K562 (cell line): ENCODE results near the gene CARMIL1. TPM values are rescaled to one million over a fixed set of nuclear protein-coding genes. Genes with fewer than 3 reads are reported as not detected.

Experiments
- ATAC-seq: fragments of 200-7000 bp; cut with Tn5 transposase; 3 replicates; pipeline ENCODE4 v1.9.1; 2020; ENCODE audit warnings: moderate library complexity
- BruUV-seq: library from RNA; stranded (reverse); fragments of 400-500 nt; replicated peaks from 2 replicates; lab custom pipeline; 2021; lab: Mats Ljungman, UMichigan
- CTCF ChIA-PET: fragments of 300-600 bp; formaldehyde crosslinking; extraction: SDS; loops from one replicate; lab custom pipeline; 2021; ENCODE audit warnings: low intra/inter-chr PET ratio; lab: Yijun Ruan, JAX
- POLR2A ChIA-PET: fragments of 300-600, 350-650 bp; sonication (Branson Sonifier 250); formaldehyde crosslinking; extraction: SDS; loops from one replicate; lab custom pipeline; 2021; ENCODE audit warnings: antibody characterized with exemption, inconsistent platforms; lab: Yijun Ruan, JAX
- DNase-seq, 4 experiments: peaks; one replicate each; pipeline versions ENCODE4 v3.0.0 to v3.0.0-alpha.2; 2011 to 2018; ENCODE audit warnings: low spot score in 3 of 4, mixed read lengths in 3 of 4; ENCODE audit errors: extremely low read depth in 1 of 4
- FAIRE-seq: peaks from 2 replicates; lab custom pipeline; 2011; peaks lifted over from hg19 to GRCh38; lab: Jason Lieb, UNC
- H2AFZ ChIP-seq: 2 replicates; pipeline ENCODE4 v1.6.0; 2011; ENCODE audit warnings: low read depth, low read length, control low read depth, inconsistent platforms
- H3K27ac ChIP-seq: fragments of 200-600 bp; 3 replicates; pipeline ENCODE4 v1.8.0; 2011; ENCODE audit warnings: low read depth, mild to moderate bottlenecking, control low read depth, inconsistent platforms, low read length, moderate library complexity, mixed read lengths; ENCODE audit errors: extremely low read depth
- H3K27me3 ChIP-seq, 2 experiments: fragments of 300-600 bp in 1 of 2; 2 replicates in 1 of 2; 3 replicates in 1 of 2; pipeline versions ENCODE4 v1.6.0 to v1.8.0; 2011; ENCODE audit warnings: inconsistent platforms in 2 of 2, low read length in 2 of 2, mild to moderate bottlenecking in 1 of 2, mixed read lengths in 1 of 2, moderate library complexity in 1 of 2; ENCODE audit not compliant: control insufficient read depth in 2 of 2, insufficient read depth in 2 of 2
- H3K36me3 ChIP-seq: fragments of 300-600 bp; 3 replicates; pipeline ENCODE4 v1.8.0; 2011; ENCODE audit warnings: mild to moderate bottlenecking, low read length, inconsistent platforms; ENCODE audit not compliant: control insufficient read depth, insufficient read depth
- H3K4me1 ChIP-seq, 2 experiments: fragments of 200-600 bp in 1 of 2; replicated peaks in 1 of 2; 2 replicates in 1 of 2; 3 replicates in 1 of 2; pipeline versions ENCODE4 v1.5.1 to v1.8.0; 2011; ENCODE audit warnings: inconsistent platforms in 2 of 2, low read length in 2 of 2, mild to moderate bottlenecking in 1 of 2, mixed read lengths in 1 of 2, moderate library complexity in 1 of 2; ENCODE audit not compliant: control insufficient read depth in 2 of 2, insufficient read depth in 2 of 2
- H3K4me2 ChIP-seq: 2 replicates; pipeline ENCODE4 v1.6.1; 2011; ENCODE audit warnings: low read length, control low read depth, inconsistent platforms, mixed read lengths; ENCODE audit not compliant: insufficient read depth
- H3K4me3 ChIP-seq: fragments of 200-600 bp; sonication (generic), shearing (Covaris generic); 2 replicates; pipeline ENCODE4 v1.5.1; 2016; ENCODE audit warnings: control low read depth, inconsistent platforms
- H3K79me2 ChIP-seq: fragments of 200-600 bp; 3 replicates; pipeline ENCODE4 v1.8.0; 2011; ENCODE audit warnings: low read length, inconsistent platforms; ENCODE audit not compliant: control insufficient read depth, insufficient read depth
- H3K9ac ChIP-seq, 2 experiments: 2 replicates each; pipeline versions ENCODE4 v1.6.0 to v1.6.1; 2011; ENCODE audit warnings: low read depth in 2 of 2, low read length in 2 of 2, control low read depth in 1 of 2, inconsistent platforms in 1 of 2, mild to moderate bottlenecking in 1 of 2, mixed read lengths in 1 of 2; ENCODE audit not compliant: insufficient read depth in 1 of 2
- H3K9me1 ChIP-seq: one replicate; pipeline ENCODE4 v1.6.0; 2011; ENCODE audit warnings: inconsistent platforms, mild to moderate bottlenecking, low read length, moderate library complexity; ENCODE audit not compliant: control insufficient read depth, insufficient read depth
- H3K9me3 ChIP-seq: replicated peaks from 2 replicates; pipeline ENCODE4 v1.5.1; 2011; ENCODE audit warnings: low read depth, low read length, inconsistent platforms; ENCODE audit not compliant: control insufficient read depth, insufficient read depth
- H4K20me1 ChIP-seq: replicated peaks from 2 replicates; pipeline ENCODE4 v1.6.1; 2011; ENCODE audit warnings: low read length, inconsistent platforms, mixed read lengths; ENCODE audit not compliant: control insufficient read depth, insufficient read depth
- BCL6 ChIP-seq: fragments of 250-450 bp; sonication (Bioruptor Pico); IDR thresholded peaks from 2 replicates; pipeline ENCODE4 v1.4.0; 2020
- EHMT2 ChIP-seq: fragments of 450-650 bp; IDR thresholded peaks from 2 replicates; pipeline ENCODE4 v1.6.1; 2018; ENCODE audit warnings: antibody characterized with exemption
- FOXJ3 ChIP-seq: sonication (generic); formaldehyde crosslinking; IDR thresholded peaks from 2 replicates; pipeline ENCODE4 v1.4.0; 2020; ENCODE audit warnings: mild to moderate bottlenecking, missing genetic modification reagents
- ID3 ChIP-seq, 2 experiments: fragments of 250-450 bp in 1 of 2; fragments of 450-650 bp in 1 of 2; sonication (Bioruptor Pico) in 1 of 2; IDR thresholded peaks; 2 replicates each; pipeline versions ENCODE4 v1.6.1 to v1.8.0; 2016 to 2021; ENCODE audit warnings: mild to moderate bottlenecking in 2 of 2, moderate library complexity in 2 of 2, missing compliant biosample characterization in 1 of 2, missing genetic modification characterization in 1 of 2
- PRDM10 ChIP-seq: fragments of 450-650 bp; IDR thresholded peaks from 2 replicates; pipeline ENCODE4 v1.6.1; 2018; ENCODE audit not compliant: partially characterized antibody
- RBM14 ChIP-seq: fragments of 200-400 bp; formaldehyde crosslinking; IDR thresholded peaks from 2 replicates; pipeline ENCODE4 v1.6.1; 2018; ENCODE audit warnings: low read depth, mild to moderate bottlenecking, low read length, moderate library complexity, borderline replicate concordance; ENCODE audit not compliant: insufficient read depth
- WGBS: fragments of 100-300 bp; shearing (Covaris generic); methylation state at CpG from one replicate; pipeline ENCODE4 v1.1.6; 2016; ENCODE audit warnings: low coverage, mixed read lengths; ENCODE audit not compliant: insufficient coverage; ENCODE audit errors: missing lambda C conversion rate; 5-methylcytosine and 5-hydroxymethylcytosine counted together
- in situ Hi-C: fragments of 300-500 bp; cut with MboI; formaldehyde crosslinking; loops from 4 replicates; pipeline ENCODE4 v1.15.0; 2018; ENCODE audit warnings: inconsistent platforms, mixed read lengths
- intact Hi-C: fragments of 100-400 bp; cut with micrococcal nuclease; formaldehyde crosslinking; loops from 2 replicates; pipeline ENCODE4 v1.14.2; 2022
- polyA plus RNA-seq, 8 experiments: library from polyadenylated mRNA; depleted of rRNA in 4 of 8; stranded (reverse) in 5 of 8; unstranded in 3 of 8; fragments of >200 nt; fragmentation: Nextera tagmentation in 2 of 8; fragmentation: Illumina TruSeq in 1 of 8; extraction: Ambion mirVana in 2 of 8; extraction: Trizol in 1 of 8; gene quantifications; 2 replicates each; pipeline versions ENCODE4 v1.2.1 to v1.2.3, GENCODE V29; 2011 to 2014; ENCODE audit warnings: inconsistent platforms in 1 of 8, missing spikeins in 1 of 8
- total RNA-seq, 7 experiments: library from RNA; depleted of rRNA in 6 of 7; stranded (reverse); fragments of >200 nt in 6 of 7; fragmentation: Illumina TruSeq in 2 of 7; extraction: Trizol in 2 of 7; gene quantifications; 2 replicates each; pipeline versions ENCODE4 v1.2.1 to v1.2.3, GENCODE V29; 2011 to 2021; ENCODE audit warnings: low replicate concordance in 1 of 7

CARMIL1 gene
- total and polyA plus RNA-seq, 9 of the 15 experiments (the other 6 are each of a cell fraction or from before 2014, with no cell fraction given): 0.04 to 0.32 (median 0.10) TPM; not detected in 1

DNA sequence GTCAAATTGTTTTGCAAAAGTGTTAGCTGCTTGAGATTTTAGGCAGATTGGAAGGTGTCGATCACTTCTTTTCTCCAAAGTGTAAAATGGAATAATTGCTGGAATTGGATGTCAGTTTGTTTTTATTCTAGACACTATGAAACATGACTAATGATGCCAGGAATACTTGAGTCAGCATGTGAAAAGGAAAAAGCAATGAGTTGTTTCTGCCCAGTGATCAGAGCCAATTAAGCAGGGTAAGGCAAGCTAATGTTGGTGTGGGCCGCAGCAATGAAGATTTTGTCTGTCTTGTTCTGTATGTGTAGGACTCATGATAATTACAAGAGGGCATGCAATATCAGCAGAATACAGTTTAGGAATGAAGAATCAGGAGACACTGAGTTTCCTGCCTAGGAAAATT lies 110.3 kb downstream of the CARMIL1 start (continued):
- TF ChIP-seq PRDM10: no peak
- no peak for TF ChIP-seq FOXJ3 (CRISPR knock-in tag)
- no peak for TF ChIP-seq ID3 (CRISPR knock-in tag; IDR thresholded peaks at IDR 0.05)
- TF ChIP-seq ID3 (tag; IDR thresholded peaks at IDR 0.05): no peak
- TF ChIP-seq RBM14: no peak

DNA sequence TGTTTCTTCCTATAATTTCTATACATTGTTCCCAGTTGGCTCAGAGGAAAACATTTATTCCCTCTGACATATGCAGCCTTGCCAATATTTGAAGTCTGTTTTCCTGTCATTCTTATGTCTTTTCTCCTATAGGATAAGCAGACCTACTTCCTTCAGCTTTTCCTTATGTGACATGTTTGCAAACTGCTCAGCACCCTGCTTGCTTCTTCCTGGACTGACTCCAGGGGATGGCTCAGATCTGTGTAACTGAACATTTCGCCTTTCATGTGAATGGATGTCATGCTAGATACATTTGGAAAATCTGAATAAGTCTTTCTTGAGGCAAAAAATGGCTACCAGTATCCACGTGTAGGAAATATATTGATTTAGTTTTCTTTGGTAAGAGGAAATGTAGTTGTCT lies 113.2 kb downstream of the CARMIL1 start:
- Histone ChIP-seq H3K36me3 (no peaks in the 10 kb centered on the region), H3K4me3 (no peak overlapping the region), H3K4me2 (no peak overlapping the region), H4K20me1 (no peaks in the 10 kb centered on the region), H3K9ac (no peak overlapping the region)
- intact Hi-C loops: no loop called here
- no peak for ATAC-seq
- no TSS peak for BruUV-seq
- TF ChIP-seq BCL6 (CRISPR knock-in tag) (no peak), EHMT2 (no peak)
- TF ChIP-seq, all 486 proteins: peak for 0
- H3K27me3 ChIP-seq: 0 out of 5 replicates have a peak, but pooled peaks cover 0 to 2% of the 10 kb centered on the region in 2 experiments
- DNase-seq (no peak), FAIRE-seq (no peak)
- no peaks in the 10 kb centered on the region for H3K9me3 ChIP-seq
- no peaks in the 10 kb centered on the region for H3K79me2 ChIP-seq
- H2AFZ ChIP-seq: no peak overlapping the region
- CTCF ChIA-PET: no interaction called here
- H3K9me1 ChIP-seq: no peaks in the 10 kb centered on the region
- in situ Hi-C loops: no loop called here
- no peak overlapping the region for H3K27ac ChIP-seq
- 2% methylated on average over 2 of the region's 2 CpGs for WGBS
- H3K4me1 ChIP-seq: no peaks in the 10 kb centered on the region
- POLR2A ChIA-PET: no interaction called here
